ENCODE data around the gene TRIM15.
"Not testable (repeated sequence)": the region's sequence is repeated elsewhere in the genome, so short reads cannot be mapped to it uniquely, and the experiment has no call there.

The TRIM15 gene

DNA sequence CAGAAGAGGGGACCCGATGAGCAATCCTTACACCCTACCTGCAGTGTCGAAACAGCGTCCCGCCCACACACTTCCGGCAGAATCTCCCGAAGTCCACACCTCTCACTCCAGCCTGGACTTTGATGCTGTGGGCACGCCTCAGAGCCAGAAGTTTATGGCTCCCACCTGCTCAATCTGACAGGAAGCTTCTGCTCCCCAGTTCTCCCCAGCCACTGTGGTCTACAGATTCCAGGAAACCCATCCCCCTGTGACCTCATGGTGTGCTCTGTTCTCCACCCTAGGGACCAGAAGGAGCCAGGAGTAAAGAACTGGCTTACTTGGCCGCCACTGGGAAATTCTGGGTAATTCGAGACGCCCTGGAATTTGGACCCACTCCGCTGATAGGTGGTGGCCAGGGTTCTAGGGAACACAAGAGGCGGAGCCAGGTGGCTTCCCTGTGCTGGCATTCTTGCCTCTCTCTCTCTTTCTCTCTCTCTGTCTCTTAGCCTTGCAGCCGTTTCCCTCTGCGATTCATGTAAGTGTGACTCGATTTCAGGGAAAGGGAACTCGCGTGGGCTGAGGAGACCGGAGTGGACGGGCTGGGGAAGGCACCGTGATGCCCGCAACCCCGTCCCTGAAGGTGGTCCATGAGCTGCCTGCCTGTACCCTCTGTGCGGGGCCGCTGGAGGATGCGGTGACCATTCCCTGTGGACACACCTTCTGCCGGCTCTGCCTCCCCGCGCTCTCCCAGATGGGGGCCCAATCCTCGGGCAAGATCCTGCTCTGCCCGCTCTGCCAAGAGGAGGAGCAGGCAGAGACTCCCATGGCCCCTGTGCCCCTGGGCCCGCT lies at the start of gene TRIM15:
TSS of gene TRIM15 (plus strand) at position 457 of the 828 bp plus-strand sequence. CDS start at position 596, 139 bp downstream.
- DNase-seq: no peak

DNA sequence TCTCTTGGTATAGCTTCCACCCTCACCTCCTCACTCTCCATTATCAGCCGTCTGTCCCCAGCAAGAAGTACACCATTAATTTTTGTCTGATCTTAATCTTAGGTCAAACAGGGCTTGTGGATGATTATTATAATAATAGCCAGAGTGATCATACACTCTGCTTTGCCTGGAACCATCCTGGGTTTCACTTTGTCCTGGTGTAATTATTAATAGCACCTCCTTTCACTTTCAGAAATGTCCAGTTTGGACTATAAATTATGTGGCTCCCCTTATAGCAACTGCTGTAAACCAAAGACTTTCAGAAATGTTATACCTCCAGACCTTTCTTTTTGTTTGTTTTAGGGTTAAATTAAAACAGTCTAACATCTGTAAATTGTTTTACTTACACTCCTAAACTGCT lies 49.5 kb upstream of the TRIM15 start:
- no peak for DNase-seq

DNA sequence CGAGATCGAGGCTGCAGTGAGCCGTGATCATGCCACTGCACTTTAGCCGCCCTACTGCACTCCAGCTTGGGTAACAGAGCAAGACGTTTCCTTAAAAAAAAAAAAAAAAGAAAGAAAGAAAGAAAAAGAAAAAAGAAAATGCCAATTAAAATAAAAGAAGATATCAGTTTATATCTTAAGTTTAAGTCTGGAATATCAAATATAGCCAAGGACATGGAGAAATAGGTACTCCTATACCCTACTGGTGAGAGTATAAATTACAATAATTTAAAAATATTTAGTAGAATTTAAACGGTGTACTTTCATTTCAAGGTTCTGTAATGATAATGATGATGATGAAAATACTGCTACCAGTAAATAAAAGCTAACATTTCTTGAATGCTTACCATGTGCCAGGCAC lies 46.6 kb upstream of the TRIM15 start:
- DNase-seq: no peak

DNA sequence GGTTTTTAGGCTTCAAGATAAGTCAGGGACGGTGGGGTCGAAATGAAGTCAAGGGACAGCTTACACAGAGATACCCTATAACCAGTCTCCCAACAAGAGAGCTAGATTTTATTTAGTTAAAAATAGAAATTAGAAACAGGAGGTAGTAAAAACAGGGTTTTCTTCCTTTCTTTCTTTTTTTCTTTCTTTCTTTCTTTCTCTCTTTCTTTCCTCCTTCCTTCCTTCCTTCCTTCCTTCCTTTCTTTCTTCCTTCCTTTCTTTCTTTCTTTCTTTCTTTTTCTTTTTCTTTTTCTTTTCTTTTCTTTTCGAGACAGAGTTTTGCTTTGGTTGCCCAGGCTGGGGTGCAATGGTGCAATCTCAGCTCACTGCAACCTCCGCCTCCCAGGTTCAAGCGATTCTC lies 44.7 kb upstream of the TRIM15 start:
- not testable (repeated sequence) for DNase-seq

DNA sequence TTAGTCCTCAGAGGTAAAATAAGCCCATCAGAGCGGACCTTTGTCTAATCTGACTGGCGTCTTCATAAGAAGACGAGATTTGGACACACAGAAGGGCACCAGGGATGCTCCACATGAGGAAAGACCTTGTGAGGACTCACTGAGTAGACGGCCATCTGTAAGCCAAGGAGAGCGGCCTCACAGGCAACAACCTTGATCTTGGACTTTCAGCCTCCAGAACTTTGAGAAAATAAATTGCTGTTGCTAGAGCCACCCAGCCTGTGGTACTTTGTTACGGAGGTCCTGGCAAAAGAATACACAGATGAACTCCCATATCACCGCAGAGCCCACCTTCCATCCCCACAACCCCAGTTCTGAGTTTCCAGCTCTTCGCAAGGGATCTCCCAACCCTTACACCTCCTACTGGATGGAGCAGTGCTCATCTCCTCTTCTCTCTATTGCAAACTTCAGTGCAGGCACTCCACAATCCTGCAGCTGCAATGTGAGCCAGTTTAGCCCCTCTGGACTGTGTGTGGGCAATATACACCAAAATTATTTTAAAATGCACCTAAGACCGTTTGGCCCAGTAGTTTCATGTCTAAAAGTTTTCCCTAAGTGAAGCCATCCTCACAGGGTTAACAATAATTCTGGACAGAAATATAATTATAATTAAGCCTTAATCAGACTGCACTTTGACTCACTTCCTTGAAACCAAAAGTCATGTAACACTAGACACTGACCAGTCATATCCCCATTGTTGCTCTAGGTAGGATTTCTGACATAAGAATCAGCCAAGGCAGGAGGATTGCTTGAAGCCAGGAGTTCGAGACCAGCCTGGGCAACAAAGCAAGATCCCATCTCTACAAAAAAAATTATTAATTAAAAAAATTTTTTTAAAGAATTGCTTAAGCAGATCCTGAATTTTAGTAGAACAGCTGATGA lies 41.6 kb upstream of the TRIM15 start:
- no peak for DNase-seq

DNA sequence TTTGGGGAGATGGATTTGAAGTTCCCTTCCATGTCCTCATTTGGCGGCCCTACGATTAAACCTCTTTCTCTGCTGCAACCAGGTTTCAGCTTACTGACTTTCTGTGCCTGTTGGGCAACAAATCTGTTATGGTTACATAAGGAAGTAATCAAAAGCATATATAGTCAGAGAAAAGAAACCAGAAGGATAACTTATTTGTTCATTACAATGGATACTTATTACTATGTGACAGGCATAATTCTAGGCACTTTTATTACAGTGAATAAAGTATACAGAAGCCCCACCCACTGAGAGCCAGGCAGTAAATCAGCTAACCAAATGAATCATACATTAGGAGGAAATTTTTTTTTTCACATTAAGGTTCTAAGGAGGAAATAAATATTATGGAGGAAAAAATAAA lies 40.8 kb upstream of the TRIM15 start:
- no peak for DNase-seq

DNA sequence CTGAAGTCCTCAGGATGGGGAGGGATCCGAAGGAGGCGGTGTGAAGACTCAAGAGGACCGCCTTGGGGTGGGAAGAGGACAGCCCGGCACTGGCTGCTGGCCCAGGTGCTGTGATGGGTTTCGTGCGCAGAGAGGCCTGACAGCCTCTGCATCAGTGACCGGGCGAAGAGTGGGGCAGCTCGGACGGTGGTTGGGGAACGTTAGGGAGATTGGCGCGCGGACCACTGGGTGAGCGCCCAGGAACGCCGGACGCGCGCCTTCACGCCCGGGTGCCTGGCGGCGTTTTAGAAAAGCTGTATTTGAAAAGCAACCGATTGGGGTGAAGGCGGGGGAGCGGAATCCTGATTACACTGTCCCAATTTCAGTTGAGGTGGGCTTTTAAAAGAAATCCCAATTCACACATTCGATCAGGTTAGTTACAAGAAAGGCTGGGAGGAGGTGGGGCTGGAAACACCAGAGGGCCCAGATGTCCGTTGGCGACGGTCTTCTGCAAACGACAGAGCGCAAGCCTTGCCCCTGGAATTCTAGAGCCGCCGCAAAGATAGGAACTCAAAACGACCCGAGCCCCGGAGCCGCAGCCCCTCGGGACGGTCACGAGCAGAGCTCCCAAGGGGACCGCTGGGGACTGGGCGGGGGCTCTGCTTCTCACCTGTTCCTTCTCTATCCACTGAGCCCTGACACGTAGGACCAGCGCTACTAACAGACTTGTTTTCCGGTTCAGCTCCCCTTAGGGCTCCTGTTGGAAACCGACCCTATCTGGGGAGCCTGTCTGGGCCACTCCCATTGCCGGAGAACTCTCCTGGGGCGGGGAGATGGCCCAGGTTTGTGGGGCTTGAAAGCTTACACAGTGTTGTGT lies 35.9 kb upstream of the TRIM15 start:
- DNase-seq: no peak

DNA sequence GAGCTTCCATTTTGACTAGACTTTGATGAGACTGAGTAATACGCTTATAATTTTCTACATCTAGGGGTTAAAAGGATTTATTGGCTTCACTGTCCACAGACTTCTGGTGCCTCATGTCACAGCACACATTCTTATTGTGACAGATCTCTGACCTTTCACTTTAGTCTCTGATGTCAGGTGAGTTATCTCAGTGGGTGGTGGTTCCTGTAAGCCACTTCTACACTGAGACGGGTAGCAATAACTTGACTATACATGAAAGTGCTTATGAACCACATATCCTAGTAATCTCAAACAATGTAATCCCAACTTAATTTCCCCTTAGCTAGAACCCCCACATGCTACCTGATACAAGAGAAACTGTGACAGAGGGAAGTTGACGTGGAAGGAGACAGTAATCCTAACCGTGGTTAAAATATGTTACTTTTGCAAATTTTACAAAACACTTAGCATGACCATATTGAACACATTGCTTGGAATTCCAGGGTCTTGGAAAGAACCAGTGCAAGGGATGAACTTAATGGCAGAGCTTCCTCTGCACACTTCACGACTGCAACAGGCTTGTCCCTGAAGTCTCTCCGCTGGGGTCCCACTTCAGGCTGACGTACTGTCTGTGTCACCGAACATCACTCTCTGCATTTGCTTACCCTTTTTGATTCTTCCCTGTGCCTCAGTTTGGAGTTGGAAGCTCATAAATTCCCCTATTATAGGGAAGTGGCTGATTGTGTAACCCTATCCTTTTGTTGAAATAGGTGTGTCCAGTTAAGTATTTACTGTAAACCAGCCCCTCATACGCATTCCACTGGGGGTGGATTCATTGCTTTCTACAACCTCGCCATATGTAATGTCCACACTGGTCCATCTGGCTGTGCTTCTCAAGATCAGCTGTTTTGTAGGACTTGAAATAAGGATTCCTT lies 33.8 kb upstream of the TRIM15 start:
- DNase-seq: no peak

DNA sequence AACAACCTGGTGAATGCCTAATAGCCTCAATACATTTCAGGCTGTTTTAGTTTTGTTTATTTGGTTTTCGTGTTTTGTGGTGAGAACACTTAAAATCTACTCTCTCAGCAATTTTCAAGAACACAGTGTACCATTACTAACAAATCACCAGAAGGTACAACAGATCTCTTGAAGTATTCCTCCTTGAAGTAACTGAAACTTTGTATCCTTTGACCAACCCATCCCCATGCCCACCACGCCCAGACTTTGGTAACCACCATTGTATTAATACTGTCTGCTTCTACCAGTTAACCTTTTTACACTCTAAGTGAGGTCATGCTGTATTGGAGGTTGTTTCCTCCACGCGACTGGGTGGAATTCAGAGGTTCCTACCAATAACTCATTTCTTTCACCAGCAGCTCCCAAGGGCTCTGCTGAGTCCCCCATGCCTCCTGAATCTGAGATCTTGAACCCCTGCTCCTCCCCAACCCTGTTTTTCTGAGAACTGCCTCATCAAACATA lies 33.1 kb upstream of the TRIM15 start:
- DNase-seq: no peak

DNA sequence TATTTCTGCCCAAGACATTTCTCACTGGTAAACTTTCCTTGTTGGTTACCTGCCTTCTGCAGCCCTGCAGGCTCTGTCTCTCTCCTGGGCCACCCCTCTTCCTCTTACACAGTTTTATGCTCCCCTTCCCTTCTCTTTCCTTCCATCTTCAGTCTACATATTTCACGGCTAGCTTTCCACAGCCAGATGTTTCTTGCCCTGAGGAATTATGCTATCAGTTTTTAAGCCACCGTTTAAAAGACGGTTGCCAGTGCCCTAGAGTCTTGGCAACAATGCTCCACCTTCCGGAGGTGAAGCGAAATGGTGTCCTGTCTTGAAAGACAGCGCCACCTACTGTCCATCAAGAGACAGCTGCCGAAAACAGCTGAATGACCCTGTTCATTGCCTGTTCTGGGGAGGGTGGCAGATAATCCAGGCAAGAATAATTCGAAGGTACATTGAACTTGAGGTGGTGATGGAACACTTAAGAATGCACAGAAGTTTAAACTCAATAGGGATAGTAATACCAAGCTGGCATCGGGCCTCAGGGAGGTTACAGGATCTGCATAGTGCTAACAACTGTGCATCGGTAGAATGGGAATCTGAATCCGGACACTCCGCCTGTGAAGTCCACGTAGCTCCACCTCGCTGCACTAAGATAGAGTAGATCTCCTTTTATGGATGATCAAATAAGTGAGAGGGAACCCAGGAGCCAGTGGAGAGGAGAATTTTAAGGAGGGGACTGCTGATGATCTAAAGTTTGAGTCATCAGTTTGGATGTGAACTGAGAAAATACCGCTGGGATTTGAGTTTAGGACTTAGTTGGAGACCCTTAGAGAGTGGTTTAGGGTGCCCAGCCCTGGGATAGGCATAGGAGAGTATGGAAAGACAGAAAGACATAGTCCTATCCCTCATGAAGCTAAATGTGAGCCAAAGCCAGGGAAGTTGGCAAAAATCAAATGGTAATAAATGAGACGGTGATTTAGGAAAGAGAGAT lies 32.2 kb upstream of the TRIM15 start:
- DNase-seq: peak; percentile 36

DNA sequence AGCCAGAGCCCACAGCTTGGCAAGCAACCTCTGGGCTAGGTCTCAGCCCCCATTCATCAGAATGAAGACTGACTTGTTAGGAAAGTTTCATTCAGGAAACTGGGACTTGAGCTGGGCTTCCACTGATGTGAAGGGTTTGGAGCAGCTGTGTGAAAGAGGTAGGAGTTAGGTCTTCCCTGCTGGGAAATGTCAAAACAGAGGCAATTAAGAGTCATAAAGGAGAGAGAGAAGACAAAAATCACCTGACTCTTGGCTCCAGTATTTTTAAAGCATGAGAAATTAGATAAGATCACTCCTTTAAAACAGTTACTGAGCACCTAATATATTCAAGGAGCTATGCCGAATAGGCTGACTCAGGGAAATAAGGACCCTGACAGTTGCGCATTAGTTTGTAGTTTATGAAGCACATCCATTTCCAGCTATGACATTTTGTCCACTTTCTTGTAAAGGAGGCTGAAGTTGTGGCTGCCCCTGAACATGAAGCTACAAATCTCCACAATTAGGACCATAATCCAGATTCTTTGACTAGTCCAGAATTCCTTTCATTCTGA lies 31.3 kb upstream of the TRIM15 start:
- no peak for DNase-seq

DNA sequence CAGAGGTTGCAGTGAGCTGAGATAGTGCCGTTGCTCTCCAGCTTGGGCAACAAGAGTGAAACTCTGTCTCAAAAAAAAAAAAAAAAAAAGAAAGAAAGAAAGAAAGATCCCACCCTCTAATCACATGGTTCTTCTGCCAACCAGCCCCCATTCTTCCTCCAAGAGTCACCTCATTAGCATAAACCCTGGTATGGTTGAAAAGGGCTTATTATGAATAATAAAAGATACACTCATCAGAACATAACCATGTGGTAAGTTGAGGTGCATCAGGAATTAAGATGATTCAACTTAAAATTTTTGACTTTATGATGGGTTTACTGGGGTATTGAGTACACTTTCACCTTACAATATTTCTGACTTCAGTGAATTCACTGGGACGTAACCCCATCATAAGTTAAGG lies 28.2 kb upstream of the TRIM15 start:
- DNase-seq: no peak

DNA sequence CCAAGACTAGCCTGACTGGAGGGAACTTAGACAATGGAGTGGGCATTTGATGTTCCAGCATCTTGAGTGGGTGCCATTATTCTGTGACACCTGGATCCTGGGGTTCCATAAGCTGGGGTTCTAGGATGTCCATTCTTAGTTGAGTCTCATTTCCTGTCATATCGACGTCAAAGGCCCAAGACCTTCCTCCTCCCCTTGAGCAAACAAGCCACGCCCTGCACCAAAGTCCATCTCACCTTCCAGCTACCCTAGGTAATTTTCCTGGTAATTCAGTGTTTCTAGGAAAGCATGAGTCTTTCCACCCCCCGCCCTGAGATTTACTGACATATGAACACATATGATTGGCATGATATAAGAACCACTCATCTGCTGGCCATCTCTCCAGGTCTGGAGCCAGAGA lies 27.6 kb upstream of the TRIM15 start, which contains the start of gene TRIM40:
TSS of gene TRIM40 (plus strand) at position 384 of the 400 bp plus-strand sequence. CDS start 897 bp downstream, outside the sequence.
- no peak for DNase-seq

DNA sequence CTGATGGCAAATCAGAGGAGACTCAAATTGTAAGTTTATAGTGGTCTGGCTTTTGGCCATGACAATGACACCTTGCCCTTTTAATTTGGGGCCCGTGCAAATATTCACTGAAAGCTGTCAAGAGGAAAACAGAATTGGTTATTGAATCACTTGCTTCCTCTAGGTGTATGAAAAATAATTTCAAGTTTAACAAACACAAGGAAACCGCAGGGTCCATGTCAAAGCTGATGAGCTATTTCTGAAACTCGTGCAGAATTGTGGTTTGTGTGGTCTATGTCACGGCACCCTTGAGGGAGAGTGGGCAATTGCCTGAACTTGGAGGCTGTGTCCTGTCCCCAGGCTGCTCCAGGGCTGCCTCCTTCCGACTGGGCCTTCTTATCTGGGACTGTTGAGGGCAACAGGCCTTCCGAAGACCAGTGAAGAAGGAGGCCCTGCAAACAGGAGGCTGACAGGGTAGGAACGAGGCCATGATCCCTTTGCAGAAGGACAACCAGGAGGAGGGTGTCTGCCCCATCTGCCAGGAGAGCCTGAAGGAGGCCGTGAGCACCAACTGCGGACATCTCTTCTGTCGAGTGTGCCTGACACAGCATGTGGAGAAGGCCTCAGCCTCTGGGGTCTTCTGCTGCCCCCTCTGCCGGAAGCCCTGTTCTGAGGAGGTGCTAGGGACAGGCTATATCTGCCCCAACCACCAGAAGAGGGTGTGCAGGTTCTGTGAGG lies 26.6 kb upstream of the TRIM15 start:
- no peak for DNase-seq

DNA sequence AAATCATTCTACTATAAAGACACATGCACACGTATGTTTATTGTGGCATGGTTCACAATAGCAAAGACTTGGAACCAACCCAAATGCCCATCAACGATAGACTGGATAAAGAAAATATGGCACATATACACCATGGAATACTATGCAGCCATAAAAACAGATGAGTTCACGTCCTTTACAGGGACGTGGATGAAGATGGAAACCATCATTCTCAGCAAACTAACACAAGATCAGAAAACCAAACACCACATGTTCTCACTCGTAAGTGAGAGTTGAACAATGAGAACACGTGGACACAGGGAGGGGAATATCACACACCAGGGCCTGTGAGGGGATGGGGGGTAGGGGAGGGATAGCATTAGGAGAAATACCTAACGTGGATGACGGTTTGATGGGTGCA lies 23.1 kb upstream of the TRIM15 start:
- not testable (repeated sequence) for DNase-seq

DNA sequence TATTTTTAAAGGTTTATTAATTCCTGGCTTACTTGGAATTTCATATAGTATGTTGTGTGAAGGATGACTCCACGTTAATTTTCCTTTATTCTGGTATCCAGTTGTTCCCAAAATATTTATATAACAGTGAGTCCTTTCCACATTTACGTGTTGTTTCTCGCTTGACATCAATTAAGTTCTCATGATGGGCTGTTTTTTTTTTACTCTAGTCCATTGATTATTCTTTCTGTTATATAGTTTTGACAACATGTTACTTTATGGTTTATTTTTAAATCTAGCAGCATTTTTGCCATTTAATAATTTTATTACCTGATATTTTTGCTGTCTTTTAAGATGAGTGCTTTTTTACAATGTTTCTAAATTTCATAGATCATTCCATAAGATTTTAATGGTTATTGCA lies 20.7 kb upstream of the TRIM15 start:
- DNase-seq: no peak

DNA sequence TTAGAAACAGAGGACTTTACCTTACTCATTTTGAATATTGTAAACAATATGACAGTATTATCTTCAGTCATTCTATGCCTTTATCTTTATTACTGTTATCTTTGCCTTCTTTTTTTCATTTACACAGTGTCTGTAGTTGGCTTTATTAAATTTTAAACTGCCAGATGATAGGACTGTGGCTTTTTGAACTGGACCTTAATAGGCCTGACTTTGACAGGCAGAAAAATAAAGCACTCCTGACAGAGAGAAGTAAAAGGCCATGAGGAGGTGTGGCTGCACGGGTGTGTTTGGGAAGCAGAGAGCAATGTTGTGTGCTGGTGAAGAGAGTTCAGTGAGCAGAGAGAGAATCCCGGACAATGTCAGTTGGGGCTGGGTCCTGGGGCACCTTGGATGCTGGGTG lies 19.6 kb upstream of the TRIM15 start:
- DNase-seq: no peak

DNA sequence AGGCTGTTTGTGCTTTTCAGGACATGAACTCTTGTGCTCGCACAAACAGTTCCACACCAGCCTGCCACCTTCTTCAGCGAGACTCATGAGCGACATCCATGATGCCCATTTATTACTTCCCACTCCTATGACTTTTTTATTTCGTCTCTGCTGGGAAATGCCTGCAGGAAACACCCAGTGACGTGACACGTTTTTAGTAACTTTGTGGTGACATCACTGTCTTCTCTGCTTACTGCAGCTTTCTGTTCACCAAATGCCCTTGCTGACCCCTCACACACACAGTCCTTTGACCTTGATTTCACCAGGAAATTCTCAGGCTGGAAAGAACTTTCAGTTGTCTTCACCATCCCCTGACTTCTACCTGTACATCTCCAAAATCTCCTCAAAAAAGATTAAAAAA lies 18.5 kb upstream of the TRIM15 start:
- no peak for DNase-seq

DNA sequence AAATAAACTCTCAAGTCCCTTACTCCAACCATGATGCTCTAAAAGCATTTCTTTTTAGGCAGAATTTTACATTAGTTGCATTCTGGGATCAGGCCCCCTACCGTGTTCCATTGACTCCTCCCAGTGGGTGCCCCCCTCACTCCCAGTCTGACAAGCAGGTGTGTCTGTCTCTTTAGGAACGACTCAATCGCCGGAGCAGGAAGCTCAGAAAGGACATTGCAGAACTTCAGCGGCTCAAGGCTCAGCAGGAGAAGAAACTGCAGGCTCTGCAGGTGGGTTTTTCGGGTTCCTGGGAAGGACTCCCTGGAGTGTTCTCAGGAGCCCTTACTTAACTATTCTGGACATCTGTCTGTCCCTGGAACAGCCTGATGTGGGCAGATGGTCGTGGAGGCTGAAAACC lies 17.5 kb upstream of the TRIM15 start:
- DNase-seq: no peak
